ENCODE results near the gene EXOSC1.
"Not testable (repeated sequence)": the region's sequence is repeated elsewhere in the genome, so short reads cannot be mapped to it uniquely, and the experiment has no call there.

DNA sequence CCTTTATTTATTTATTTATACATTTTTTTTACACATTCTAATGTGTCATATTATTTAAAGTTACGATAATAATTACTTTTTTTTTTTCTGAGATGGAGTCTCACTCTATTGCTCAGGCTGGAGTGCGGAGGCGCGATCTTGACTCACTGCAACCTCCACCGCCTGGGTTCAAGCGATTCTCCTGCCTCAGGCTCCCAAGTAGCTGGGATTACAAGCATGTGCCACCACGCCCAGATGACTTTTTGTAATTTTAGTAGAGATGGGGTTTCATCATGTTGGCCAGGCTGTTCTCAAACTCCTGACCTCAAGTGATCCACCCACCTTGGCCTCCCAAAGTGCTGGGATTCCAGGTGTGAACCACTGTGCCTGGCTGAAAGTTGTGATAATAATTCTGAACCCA lies 39.3 kb downstream of the EXOSC1 start:
- TF ChIP-seq CTCF (conservative IDR thresholded peaks at IDR 0.05); ZFX (IDR thresholded peaks at IDR 0.05): not testable (repeated sequence)

Data from C4-2B (cell line).